ENCODE data around the gene LOXL3. TPM values are rescaled to one million over a fixed set of nuclear protein-coding genes. Genes with fewer than 3 reads are reported as not detected.

The LOXL3 gene
- total RNA-seq, 1 donor from 2014 or later, result 12.1 TPM

DNA sequence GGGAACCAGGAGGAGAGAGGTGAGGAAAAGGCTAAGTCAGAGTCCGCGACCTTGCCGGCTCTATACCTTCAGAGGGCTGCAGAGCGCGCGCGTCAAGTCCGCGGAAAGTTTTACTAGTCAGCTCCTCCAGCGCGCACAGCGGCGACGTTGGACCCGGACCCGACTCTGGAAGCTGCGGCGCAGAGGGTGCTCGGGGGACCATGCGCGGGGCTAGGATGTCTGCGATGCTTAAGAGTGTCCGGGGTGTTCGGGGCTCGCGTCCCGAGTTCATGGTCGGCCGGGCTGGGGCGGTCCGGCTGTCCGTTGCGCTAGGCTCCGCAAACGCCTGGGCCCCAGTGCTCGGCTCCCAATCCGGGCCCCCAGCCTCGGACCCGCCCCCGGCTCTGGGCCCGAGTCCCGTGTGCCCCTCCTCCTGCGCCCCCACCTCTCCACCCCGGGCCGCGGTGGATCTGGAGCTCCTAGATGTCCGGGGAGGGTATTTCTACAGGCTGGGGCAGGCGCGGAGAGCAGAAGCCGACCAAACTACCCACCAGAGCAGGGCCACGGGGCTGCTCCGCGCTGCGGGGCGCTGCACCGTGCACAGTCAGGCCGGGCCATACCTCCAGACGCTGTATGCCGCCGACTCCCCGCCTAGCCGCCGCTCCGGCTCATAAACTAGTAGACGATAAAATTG, 54.3 kb downstream of the LOXL3 start, which contains the start of gene LBX2:
LBX2 (minus strand) TSS at position 337 of the 673 bp plus-strand sequence; CDS start at position 271, 66 bp downstream.
- ATAC-seq (no peak), DNase-seq (peak; percentile 50)
- no peaks in the 10 kb centered on the region for H3K9me3 ChIP-seq
- TF ChIP-seq, protein P1, sequence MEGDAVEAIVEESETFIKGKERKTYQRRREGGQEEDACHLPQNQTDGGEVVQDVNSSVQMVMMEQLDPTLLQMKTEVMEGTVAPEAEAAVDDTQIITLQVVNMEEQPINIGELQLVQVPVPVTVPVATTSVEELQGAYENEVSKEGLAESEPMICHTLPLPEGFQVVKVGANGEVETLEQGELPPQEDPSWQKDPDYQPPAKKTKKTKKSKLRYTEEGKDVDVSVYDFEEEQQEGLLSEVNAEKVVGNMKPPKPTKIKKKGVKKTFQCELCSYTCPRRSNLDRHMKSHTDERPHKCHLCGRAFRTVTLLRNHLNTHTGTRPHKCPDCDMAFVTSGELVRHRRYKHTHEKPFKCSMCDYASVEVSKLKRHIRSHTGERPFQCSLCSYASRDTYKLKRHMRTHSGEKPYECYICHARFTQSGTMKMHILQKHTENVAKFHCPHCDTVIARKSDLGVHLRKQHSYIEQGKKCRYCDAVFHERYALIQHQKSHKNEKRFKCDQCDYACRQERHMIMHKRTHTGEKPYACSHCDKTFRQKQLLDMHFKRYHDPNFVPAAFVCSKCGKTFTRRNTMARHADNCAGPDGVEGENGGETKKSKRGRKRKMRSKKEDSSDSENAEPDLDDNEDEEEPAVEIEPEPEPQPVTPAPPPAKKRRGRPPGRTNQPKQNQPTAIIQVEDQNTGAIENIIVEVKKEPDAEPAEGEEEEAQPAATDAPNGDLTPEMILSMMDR (IDR thresholded peaks at IDR 0.05), result no peak
- H3K36me3 ChIP-seq, result no peaks in the 10 kb centered on the region
- peaks cover 47% of the 10 kb centered on the region for H3K4me1 ChIP-seq
- H3K27me3 ChIP-seq (ENCODE audit: low read depth), result peaks cover 46% of the 10 kb centered on the region
- peak within 1 kb of the TSS; percentile 47 for H3K4me3 ChIP-seq
- H3K27ac ChIP-seq, result no peak within 1 kb of the TSS
- intact Hi-C loops (cut with DNase I), result no loop called here

DNA sequence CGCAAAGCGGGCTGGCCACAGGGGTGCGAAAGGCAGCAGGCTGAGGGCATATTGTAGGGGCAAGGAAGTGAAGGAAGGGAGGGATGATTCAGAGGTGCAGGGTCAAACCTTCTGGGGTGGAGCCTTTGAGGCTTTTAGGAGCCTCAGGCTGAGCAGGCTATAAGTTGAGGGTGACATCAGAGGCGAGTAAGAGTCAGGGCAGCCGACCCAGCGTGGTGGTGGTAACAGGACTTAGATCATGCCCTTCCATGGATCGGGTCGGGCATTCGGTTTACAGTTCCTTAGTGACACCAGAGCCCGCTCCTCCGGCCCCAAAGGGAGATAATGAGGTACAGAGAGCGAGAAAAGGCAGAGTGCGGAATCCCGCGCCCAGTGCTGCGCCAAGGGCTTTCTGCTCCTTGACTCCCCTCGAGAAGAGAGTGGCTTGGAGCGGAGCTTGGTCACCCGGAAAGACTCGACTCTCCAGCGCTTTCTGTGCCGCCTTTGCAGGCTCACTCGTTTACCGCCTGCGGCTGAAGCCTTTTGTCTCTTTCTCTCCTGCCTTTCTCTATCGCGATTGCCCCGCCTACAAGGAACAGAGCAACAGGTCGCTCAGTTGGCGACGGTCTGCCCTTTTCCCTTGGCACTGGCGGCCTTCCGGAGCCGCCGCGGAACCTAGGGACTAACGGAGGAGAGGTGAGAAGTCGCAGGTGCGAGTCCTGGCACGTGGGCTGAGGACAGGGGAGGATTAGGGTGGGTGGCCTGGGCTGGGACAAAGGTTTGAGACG, 55.1 kb downstream of the LOXL3 start:
- peak overlapping the region; percentile 47 for H3K4me3 ChIP-seq
- TF ChIP-seq, protein P1 (IDR thresholded peaks at IDR 0.05), result no peak
- peaks cover 7% of the 10 kb centered on the region for H3K36me3 ChIP-seq
- H3K27me3 ChIP-seq (ENCODE audit: low read depth), result peaks cover 46% of the 10 kb centered on the region
- no peaks in the 10 kb centered on the region for H3K9me3 ChIP-seq
- H3K27ac ChIP-seq, result no peak overlapping the region
- H3K4me1 ChIP-seq, result peaks cover 40% of the 10 kb centered on the region
- ATAC-seq, result peak; percentile 16 to 18
- intact Hi-C loops (cut with DNase I), result no loop called here
- peak; percentile 50 for DNase-seq

DNA sequence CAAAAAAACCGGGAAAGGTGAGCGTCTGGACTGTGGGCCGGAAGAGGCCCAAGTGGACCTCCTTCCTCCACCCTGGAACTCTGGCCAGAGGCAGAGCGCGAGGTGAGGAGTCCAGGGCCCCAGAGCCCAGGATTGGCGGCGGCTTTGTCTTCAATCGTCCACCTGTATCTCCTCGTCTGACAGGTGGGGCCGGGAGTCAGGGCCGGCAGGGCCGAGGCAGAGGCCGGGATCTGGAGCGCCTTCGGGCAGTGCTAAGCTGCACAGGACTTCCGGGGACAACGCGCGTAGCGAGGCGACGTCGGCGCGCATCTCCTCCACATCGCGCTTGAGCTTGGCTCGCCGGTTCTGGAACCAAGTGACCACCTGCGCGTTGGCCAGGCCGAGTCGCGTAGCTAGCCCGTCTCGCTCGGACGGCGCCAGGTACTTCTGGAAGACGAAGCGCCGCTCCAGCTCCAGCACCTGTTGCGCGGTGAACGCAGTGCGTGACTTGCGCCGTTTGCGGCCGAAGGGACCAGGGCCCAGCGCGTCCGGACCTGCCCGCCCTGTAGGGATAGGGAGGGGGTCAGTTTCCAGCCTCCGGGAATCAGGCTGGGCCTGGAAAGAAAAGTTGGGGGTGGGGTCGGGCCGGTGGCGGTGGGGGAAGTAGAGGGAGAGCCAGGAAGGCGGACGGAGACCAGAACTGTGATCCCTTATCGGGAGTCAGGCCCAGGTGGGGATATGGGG, 55.8 kb downstream of the LOXL3 start:
- peak; percentile 49 to 64 for ATAC-seq
- Histone ChIP-seq H3K4me1 (peaks cover 35% of the 10 kb centered on the region), H3K27me3 (ENCODE audit: low read depth) (peaks cover 46% of the 10 kb centered on the region), H3K9me3 (no peaks in the 10 kb centered on the region), H3K4me3 (peak overlapping the region; percentile 47), H3K36me3 (peaks cover 14% of the 10 kb centered on the region), H3K27ac (no peak overlapping the region)
- DNase-seq, result peak; percentile 59
- TF ChIP-seq, protein P1 (IDR thresholded peaks at IDR 0.05), result no peak
- intact Hi-C loops (cut with DNase I), result no loop called here

DNA sequence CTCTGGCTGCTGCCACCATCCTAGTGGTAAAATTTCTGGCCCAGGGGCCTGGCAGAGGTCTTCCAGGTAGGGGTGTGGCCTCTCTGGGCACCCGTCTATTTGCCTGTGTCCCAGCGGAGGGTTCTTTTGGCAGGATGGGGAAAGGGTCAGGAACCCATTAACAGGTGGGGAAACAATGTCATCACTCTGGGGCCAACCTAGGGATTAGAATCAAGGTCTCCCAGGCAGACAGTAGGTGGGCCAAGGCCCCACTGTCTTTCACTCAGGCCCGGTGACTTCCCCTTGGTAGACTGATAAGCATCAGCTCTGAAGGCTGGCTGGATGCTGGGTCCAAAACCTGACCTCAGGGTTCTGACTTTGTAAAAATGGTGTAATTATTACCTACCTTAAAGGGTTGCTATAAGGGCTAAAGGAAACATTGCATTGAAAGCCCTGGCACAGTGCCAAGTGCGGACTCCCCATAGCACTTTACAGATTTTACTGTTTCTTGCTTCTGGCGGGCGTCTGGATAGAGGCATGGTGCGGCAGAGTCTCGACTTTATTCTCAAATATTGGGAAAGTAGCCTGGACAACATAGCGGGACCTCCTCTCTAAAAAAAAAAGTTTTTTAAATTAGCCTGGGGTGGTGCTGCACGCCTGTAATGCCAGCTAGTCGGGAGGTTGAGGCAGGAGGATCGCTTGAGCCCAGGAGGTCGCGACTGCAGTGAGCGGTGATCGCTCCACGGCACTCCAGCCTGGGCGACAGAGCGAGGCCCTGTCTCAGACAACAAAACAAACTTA, 56.6 kb downstream of the LOXL3 start:
- ATAC-seq, result no peak
- Histone ChIP-seq H3K4me3 (peak overlapping the region; percentile 47), H3K36me3 (peaks cover 22% of the 10 kb centered on the region), H3K9me3 (no peaks in the 10 kb centered on the region), H3K27me3 (ENCODE audit: low read depth) (peaks cover 42% of the 10 kb centered on the region), H3K27ac (no peak overlapping the region), H3K4me1 (peaks cover 30% of the 10 kb centered on the region)
- peak; percentile 35 for DNase-seq
- TF ChIP-seq, protein P1 (IDR thresholded peaks at IDR 0.05), result no peak
- intact Hi-C loops (cut with DNase I), result no loop called here

DNA sequence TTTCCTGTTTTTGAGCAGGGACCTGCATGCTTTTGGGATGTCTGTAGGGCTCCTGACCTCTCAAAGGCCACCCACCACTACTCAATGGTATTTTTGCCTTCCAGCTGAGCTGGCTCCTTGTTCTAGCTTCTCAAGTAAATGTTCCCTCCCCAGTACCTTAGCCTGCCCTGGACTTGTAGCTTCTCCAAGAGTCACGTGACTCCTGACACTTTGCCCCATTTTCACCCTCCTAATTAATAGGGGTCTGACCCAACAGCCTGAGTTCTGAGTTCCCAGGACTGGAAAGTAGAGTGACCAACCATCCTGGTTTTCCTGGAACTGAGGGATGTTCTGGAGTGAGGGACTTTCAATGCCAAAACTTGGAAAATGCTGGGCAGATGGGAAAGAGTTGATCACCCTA, 58.3 kb downstream of the LOXL3 start:
- Histone ChIP-seq H3K9me3 (no peaks in the 10 kb centered on the region), H3K4me3 (no peak overlapping the region), H3K36me3 (peaks cover 39% of the 10 kb centered on the region), H3K27me3 (ENCODE audit: low read depth) (peaks cover 34% of the 10 kb centered on the region), H3K27ac (no peak overlapping the region), H3K4me1 (peaks cover 26% of the 10 kb centered on the region)
- intact Hi-C loops (cut with DNase I), result no loop called here
- TF ChIP-seq, protein P1 (IDR thresholded peaks at IDR 0.05), result no peak
- DNase-seq, result no peak
- no peak for ATAC-seq

Data from lower lobe of right lung (tissue), 2 donors.